Measurements from ENCODE around the gene WWOX. TPM values are rescaled to one million over a fixed set of nuclear protein-coding genes. Genes with fewer than 3 reads are reported as not detected.

WWOX gene
- total and polyA plus RNA-seq, 2 of the 4 experiments (the other 2 are of a cell fraction) = 2.7 to 5.4 TPM

- H2AFZ ChIP-seq (replicated peaks; ENCODE audit: low read length, poor library complexity) = no peak overlapping the region
- H4K5ac ChIP-seq (ENCODE audit: low read depth, low read length) = no peak overlapping the region
- no peaks in the 10 kb centered on the region for H3K9me1 ChIP-seq (ENCODE audit: insufficient read depth, low read length)
- BruUV-seq (replicated peaks) = no TSS peak
- no peak overlapping the region for H2BK5ac ChIP-seq (ENCODE audit: low read depth, low read length, poor library complexity, severe bottlenecking)
- peaks cover 28% of the 10 kb centered on the region for H3K9me3 ChIP-seq (ENCODE audit: control insufficient read depth, insufficient read depth, low read length)
- H3K56ac ChIP-seq (ENCODE audit: extremely low read depth, insufficient read depth, low read length) = no peak overlapping the region
- no peaks in the 10 kb centered on the region for H3K36me3 ChIP-seq (ENCODE audit: control insufficient read depth, insufficient read depth, low read length)
- ATAC-seq (ENCODE audit: low read depth) = no peak
- no peak overlapping the region for H2AK9ac ChIP-seq (replicated peaks; ENCODE audit: low read depth, low read length, poor library complexity)
- no peak overlapping the region for H2AK5ac ChIP-seq (ENCODE audit: low read depth, low read length)
- intact Hi-C loops (cut with micrococcal nuclease) = no loop called here
- no peak for DNase-seq
- no peak overlapping the region for H3K4ac ChIP-seq (ENCODE audit: low read depth, low read length)
- no peak for TF ChIP-seq FOS (IDR thresholded peaks at IDR 0.05; ENCODE audit: low read depth, low read length)
- no peak for TF ChIP-seq CHD1 (IDR thresholded peaks at IDR 0.05; ENCODE audit: low read depth, low read length)
- TF ChIP-seq RCOR1 (IDR thresholded peaks at IDR 0.05; ENCODE audit: insufficient replicate concordance, low read length) = no peak
- no peak for TF ChIP-seq MAZ (IDR thresholded peaks at IDR 0.05; ENCODE audit: borderline replicate concordance, low read depth, low read length)
- no peak for TF ChIP-seq SMC3 (IDR thresholded peaks at IDR 0.05; ENCODE audit: low read depth, low read length)
- TF ChIP-seq RAD21 (IDR thresholded peaks at IDR 0.05; ENCODE audit: low read length) = no peak
- TF ChIP-seq CEBPB (IDR thresholded peaks at IDR 0.05; ENCODE audit: low read depth, low read length) = no peak
- TF ChIP-seq ELK1 (IDR thresholded peaks at IDR 0.05; ENCODE audit: borderline replicate concordance, low read depth, low read length) = no peak
- TF ChIP-seq POLR2A (IDR thresholded peaks at IDR 0.05; ENCODE audit: low read depth, low read length) = no peak
- TF ChIP-seq RFX5 (IDR thresholded peaks at IDR 0.05; ENCODE audit: low read depth, low read length) = no peak
- ChIA-PET POLR2A (ENCODE audit: unreplicated experiment) (no interaction called here), CTCF (no interaction called here)
- no peak overlapping the region for H3K14ac ChIP-seq (replicated peaks; ENCODE audit: low read depth, low read length)
- H2BK15ac ChIP-seq (ENCODE audit: low read depth, low read length) = no peak overlapping the region
- H2BK120ac ChIP-seq (ENCODE audit: low read depth, low read length) = no peak overlapping the region
- H3K79me1 ChIP-seq (ENCODE audit: low read depth in 1 of 2, low read length in 2 of 2) = no peaks in the 10 kb centered on the region
- no peak overlapping the region for H3K9ac ChIP-seq (ENCODE audit: low read depth, low read length)
- H4K91ac ChIP-seq (ENCODE audit: insufficient read depth, low read depth, low read length) = no peak overlapping the region
- dilution Hi-C loops (cut with HindIII; ENCODE audit: low sequenced_read_pairs, unreplicated experiment) = no loop called here
- H3K4me3 ChIP-seq (ENCODE audit: insufficient read depth, low read depth, low read length) = no peak overlapping the region
- WGBS, 2 experiments (ENCODE audit: extremely low coverage in 2 of 2, insufficient read length in 1 of 2) = no CpG with 5 or more reads among the region's 4 CpGs
- H4K20me1 ChIP-seq (ENCODE audit: insufficient read depth, low read length) = no peaks in the 10 kb centered on the region
- no peaks in the 10 kb centered on the region for H3K27me3 ChIP-seq (ENCODE audit: control insufficient read depth, insufficient read depth, low read length)
- no peak overlapping the region for H4K8ac ChIP-seq (ENCODE audit: low read depth in 2 of 2, low read length in 2 of 2)
- no peak overlapping the region for H3K27ac ChIP-seq (ENCODE audit: insufficient read depth, low read length)
- H3K23ac ChIP-seq (ENCODE audit: low read depth, low read length) = no peak overlapping the region
- no peaks in the 10 kb centered on the region for H3K4me1 ChIP-seq (ENCODE audit: control insufficient read depth, insufficient read depth, low read length)
- H2BK20ac ChIP-seq (ENCODE audit: low read depth, low read length) = no peak overlapping the region
- no peak overlapping the region for H3K4me2 ChIP-seq (ENCODE audit: low read depth, low read length)
- in situ Hi-C loops (cut with MboI; ENCODE audit: low sequenced_read_pairs) = no loop called here
- H3K18ac ChIP-seq (ENCODE audit: low read depth, low read length) = no peak overlapping the region
Observed at GRCh38 chr16:79053577-79053976, 954.1 kb downstream of the WWOX start.
